HG02981 (cell line): ENCODE data around the gene SLC38A10.

Experiments used
- ATAC-seq: cut with Tn5 transposase; IDR thresholded peaks from one replicate; pipeline ENCODE4 v1.9.1; 2021; ENCODE audit warnings: mild to moderate bottlenecking, moderate library complexity; ENCODE audit not compliant: unreplicated experiment

Gene SLC38A10

DNA sequence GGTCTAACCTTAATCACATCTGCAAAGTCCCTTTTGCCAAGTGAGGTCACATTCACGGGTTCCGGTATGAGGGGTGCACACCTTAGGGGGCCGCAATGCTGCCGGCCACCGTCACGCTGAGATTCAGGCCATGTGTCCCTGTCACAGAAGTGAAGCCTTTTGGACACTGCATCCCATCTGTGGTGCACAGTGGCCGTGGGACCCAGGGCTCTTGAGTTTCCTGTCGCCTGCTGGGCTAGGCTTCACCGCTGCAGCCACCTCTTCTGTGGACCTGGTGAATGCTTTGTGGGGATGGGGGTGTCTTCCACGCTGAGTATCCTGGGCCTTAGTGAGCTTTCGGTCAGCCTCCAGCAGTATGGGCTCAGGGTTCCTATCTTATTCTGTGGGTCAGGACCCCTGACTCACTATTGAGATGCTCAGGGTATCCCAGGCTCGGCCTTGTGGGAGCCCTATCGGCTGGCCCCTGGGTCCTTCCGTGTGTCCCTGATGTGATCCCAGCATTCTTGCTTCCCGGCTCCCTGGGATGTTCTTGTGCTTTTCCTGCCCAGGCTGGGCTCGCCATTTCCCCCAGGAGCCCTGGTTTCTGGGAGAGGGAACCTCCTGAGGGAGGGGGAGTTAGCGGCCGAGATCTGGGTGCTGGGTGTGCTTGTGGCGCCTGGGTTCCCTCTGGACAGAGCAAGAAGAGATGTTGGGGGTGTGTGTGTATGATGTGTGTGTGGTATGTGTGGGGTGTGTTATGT is 4.9 kb upstream of the SLC38A10 start:
- ATAC-seq: no peak

DNA sequence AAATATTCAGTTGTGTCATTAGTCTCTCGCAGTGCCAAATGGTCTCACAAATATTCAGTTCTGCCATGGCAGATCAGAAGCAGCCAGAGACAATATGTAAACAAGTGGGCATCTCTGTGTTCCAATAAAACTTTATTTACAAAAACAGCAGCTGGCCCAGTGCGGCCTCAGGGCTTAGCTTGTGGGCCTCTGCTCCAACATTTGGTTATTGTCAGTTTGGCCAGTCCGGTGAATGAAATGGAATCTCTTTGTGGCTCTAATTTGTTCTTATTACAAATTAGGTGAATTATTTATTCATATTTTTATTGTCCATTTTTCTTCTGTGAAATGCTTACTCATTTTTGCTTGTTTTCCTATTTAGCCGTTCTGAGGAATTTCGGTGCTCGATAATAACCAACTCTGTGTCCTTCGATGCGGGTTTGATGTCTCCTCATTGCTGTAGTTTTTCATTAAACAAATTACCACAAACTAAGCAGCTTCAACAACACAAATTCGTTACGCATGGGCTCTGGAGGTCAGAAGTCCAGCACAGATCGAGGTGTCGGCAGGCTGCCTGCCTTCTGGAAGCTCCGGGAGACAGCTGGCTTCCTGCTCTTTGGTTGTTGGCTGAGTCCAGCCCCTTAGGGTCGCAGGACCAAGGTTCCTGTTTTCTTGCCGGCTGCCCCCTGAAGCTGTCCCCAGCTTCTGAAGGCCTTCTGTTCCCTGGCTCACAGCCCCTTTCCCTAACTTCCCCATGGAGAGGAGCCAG is 4.1 kb upstream of the SLC38A10 start:
- ATAC-seq: no peak

DNA sequence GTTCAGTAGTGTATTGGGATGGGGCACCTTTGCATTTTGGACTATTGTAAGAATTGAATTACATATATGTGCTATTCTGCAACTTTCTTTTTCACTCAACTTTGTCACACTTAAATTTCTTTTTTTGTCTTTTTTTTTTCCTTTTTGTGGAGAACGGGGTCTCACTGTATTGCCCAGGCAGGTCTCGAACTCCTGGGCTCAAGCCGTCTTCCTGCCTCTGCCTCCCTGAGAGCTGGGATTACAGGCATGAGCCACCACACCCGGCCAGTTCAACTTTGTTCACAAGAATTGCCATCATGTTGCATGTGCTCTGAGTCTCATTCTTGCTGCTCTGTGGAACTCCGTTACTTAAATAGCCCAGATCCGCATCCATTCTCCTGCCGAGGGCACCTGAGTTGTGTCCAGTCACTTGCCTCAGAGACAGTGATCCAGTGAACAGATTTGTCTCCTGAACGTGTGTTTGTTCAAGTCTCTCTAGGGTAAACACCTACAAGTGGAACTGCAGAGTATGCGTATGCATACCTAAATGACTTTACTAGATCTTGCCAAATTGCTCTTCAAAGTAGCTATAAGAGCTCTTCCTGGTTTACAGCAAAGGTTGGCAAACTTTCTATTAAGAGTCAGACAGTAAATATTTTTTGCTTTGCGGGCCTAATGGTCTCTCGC is 3.4 kb upstream of the SLC38A10 start:
- ATAC-seq: no peak

DNA sequence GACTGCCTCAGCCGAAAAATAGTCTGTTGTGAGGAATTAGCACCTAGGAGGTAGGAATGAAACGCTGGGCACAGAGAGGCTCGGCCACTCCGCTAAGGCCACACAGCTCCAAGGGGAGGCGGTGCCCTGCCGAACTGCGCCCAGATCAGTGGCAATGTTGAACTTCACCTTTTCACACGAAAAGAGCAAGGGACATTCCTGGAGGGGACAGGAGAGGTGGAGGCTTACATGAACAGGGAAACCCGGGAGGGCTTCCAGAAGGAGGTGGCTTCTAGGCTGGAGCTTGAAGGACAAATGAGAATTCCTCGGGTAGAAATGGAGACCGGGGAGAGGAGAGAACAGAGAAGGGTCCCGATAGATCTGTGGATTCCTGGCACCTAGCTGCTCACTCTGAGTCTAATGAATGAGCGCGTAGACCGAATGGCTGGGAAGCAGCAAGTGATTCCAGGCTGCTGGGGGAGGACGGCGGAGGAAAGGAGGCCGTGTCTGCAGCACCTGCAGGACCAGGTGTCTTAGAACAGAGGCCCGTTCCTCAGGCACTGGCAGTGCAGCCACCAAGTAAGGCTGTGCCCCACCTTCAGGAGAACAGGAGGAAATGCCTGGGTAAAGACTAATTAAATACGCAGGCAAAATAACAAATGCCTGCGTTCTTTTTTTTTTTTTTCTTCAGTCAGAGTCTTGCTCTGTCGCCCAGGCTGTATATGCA is 722 bp upstream of the SLC38A10 start:
- ATAC-seq: peak; percentile 16

DNA sequence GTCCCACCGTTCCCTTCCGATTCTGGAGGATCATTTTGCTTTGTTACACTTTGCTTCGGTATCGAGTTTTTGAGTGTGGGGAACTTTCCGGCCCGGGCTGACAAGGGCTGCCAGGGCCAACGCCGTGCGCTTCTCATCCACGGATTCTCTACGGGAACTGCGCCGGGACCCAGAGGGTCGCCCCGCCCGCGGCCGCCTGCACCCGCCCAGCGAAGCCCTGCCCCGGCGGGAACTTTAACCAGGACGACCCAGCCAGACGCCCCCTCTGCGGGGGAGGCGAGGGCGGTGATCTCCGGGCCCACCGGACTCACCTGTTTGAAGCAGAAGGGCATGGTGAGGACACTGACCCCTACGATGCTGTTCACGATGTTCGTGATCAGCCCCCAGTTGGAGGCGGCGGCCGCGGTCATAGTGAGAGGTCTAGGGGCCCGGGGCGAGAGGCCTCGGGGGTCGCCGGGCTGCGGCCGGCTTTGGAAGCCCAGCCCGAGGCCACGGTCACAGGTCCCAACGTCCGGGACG is 536 bp downstream of the SLC38A10 start:
- ATAC-seq: peak; percentile 15

DNA sequence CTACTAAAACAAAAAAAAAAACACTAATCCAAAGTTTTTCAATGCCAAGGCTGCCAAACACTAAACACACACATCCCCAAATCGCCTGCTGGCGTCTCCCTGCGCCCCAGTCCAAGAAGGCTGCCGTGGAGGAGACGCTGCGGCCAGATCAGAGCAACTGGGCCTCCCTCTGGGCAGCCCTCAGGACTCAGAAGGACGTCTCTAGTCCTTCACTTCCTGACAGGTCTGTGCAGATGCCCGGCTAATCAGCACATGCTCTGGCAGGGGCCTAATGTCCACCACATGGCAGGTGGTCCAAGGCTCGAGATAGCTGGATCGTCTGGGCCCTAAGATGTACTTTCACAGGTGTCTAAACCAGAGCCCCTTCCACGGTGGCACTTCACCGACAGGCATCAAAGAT is 2.7 kb downstream of the SLC38A10 start:
- ATAC-seq: no peak

DNA sequence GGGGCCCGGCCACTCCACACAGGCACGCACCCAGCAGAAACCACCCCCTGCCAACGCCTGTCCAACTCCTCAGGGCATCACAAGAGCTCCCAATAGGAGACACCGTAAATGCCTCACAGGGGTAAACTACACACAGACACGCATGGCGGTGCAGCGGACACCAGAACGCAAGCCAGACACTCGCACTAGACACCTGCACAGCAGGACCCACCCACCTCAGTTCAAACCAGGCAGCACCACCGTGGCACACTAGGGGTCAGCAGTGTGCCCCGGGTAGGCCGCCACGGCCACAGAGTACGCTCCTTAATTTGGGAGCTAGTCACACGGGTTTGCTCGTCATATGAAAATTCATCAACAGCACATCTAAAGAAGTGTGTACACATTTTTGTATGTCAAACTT is 3.4 kb downstream of the SLC38A10 start:
- no peak for ATAC-seq

DNA sequence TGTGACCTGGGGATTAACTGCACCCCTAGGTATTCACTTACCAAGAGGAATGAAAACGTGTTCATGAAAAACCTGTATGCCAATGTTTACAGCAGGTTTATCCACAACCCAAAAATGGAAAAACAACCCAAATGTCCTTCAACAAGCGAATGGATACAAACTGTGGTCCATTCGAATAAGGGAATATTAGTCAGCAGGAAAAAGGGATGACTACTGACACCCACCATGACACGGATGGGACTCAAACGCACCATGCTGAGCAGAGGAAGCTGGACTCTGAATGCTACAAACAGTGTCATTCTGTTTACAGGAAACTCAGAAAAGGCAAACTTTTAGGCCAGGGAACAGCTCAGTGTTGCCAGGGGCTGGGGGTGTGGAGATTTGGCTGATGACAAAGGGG is 4.9 kb downstream of the SLC38A10 start:
- no peak for ATAC-seq

DNA sequence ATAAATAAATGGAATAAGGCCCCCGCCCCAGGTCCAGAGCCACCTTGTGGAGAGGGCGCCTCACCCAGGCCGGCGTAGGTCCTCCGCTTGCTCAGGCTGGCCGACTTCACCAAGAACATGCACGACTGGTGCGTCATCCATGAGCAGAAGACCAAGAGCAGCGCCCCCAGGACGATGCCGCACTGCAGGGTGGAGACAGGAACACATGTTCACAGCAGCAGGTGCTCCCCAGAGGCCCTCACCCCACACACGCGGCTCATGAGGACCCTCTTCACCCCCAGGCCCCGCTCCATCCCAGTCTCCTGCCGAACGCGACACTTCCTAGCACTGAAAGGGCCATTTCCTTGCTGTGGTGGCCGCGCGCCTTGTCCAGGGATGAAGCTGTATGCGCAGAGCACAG is 5.5 kb downstream of the SLC38A10 start:
- no peak for ATAC-seq

DNA sequence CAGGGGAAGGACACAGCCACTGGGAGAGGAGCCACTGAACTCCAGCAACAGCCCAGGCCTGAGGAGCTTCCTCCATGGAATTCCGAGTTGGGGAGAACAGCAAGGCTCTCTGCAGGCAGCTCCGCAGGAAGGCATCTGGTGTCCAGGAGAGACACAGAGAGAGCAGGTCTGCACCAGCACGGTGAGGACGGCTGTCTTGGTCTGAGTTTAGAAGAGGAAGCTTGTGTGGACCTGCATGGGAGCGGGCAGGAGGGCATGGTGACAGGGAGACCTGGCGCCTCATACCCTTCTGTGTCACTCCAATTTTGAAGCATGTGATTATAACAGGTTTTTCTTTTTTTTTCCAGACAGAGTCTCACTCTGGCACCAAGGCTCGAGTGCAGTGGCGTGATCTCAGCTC is 6.4 kb downstream of the SLC38A10 start:
- ATAC-seq: no peak

DNA sequence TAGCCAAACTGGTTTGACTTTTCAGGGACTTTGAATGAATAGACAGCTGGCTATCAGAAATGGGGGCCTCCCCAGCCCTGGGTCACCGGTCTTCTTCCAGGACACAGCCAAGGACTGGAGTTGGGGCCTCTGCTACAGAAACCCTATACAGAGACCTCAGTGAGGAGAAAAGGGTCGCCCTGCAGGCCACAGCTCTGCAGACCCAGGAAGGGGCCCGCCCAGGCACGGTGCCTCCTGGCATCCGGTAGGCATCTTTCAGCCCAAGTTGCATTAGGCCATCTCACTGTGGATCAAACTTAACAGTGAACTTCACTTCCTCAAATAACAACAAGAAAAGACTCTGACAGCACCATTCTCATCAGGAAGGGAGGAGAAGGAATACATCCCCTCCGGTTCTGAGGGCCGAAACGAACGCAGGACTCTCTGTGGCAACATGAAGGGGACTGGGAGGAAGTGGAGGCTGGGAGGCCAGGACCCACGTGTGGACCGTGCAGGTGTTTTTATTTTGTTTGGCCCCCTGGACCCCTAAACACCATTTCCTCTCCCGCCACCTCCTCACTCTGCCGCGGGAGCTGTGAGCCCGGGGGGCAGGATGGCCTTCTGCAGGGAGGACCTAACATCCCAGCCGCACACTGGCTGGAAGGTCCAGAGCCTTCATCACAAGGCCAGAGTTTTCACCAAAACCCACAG is 7.2 kb downstream of the SLC38A10 start:
- no peak for ATAC-seq

DNA sequence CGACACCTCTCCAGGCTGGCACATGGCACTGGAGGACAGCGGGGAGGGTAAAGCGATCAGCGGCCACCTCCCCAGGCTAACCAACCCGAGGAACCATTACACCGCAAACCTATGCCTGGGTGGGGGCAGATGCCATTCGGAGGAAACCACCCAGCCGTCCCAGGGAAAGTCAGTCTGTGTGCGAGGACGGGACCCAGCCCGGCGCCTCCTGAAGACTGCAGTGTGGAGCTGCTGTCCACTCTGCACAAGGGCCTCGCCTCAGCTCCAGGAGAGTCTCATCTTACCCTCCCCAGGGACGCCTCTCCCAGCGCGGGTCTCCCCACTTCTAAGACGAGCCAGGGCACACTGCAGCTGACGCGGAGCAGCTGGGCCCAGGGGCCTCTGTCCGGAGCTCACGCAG is 8.0 kb downstream of the SLC38A10 start:
- ATAC-seq: no peak

DNA sequence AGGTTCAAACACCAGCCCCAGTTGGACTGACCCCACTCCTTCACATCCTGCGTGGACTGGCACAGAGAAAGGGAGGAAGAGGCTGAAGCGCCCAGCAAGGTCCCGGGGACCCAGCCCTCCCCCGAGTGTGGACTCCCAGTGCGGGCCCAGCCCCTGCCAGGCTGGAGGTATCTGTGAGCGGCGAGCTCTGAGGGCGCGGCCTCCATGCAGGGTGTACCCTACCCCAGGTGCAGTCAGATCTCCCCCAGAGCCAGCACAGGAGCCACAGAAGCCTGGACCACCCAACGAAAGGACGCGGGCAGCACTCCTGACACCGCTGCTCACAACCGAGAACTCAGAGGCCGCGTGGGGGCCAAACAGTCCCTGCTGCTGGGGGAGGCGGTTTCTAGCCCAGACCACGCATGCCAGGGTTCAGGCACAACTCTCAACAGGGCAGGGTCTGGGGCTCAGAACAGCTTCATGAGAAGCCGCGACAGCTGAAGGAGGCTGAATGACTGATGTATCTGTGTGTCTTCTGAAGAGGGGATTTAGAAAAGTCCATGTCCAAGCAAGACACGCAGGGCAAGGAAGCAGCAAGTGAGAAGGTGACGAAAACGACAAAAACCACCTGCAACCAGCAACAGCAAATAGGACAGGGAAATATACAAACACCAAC is 8.5 kb downstream of the SLC38A10 start:
- ATAC-seq: no peak

DNA sequence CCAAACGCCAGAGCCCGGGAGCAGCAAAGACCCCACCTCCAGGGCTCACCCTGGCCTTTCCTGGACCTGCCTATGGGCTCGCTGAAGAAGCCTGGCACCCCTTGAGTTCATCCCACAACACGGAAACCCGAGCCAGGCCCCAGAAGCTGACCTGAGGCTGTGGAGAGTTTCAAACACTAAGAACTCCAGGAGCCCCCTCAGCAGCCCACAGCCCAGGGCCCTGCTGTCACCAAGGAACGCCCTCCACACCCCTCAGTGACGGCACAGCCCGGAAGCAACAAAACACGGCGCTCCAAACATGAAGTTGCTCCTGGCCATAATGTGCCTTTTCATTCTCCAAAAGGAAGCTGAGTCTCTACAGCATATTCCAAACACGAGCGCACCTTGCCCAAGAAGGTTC is 9.2 kb downstream of the SLC38A10 start:
- no peak for ATAC-seq

DNA sequence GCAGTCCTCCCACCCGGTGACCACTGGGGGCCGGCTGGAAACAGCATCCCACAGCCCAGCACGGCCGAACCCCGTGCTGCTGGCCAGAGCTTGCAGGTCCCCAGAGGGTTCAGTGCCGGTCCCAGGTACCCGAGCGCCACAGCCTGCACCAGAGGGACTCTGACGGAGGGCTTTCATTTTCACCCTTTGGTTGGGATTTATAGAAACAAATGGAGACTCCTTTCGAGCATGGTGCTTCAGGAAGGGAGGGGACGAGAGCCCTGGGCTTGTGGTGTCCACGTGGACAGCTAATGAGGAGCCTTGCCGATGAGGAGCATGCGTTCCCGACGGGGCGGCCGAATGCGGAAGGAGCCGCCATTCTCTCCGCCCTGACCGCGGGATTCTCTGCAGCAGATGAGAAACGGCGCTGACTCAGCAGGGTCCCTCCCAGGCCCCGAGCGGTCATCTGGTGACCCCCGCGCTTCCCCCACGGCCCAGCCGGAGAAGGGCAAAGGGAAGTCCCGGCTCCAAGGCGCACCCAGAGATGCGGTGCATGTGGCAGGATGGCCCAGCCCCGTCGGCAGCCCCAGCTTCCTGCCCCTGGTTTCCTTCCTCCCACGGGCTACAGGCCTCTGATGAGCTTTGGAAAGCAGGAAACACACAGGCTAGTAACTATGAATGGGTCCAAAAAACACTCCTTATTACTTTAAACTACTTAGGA is 9.8 kb downstream of the SLC38A10 start:
- ATAC-seq: no peak

DNA sequence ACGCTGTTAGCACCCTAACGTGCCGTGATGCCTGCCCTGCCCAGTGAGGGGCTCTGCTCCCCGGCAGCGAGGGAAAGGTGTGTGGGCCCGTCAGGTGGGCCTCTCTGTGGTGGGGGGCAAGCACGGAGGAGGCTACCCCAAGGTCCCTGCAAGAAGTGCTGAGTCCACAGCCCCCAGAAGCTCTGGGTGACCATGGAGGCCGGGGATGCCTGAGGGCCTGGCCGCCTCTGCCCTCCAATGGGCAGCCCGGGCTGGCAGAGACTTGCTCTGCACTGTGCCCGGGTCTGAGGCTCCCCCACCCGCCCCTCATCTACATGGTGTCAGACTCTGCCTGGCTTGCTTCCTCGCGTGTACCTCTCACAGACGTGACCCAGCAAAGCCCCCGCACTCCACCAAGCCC is 12.2 kb downstream of the SLC38A10 start:
- ATAC-seq: no peak

DNA sequence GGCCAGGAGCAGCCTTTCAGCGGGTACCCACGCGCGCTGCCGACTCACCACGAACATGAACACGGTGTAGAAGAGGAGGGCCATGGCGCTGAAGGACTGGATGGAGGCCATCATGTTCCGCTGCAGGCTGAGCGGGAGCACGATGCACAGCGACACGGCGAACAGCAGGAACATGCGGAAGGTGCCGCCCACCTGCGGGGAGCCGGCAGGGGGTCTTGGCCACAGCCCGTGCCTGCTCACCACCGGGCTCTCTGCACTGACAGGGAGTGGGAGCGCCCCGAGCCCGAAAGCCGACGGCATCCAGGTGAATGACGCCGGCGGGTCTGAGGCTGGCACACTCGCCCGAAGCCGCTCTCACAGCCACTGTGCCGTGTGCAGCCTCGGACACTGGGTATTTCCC is 13.0 kb downstream of the SLC38A10 start:
- ATAC-seq: no peak

DNA sequence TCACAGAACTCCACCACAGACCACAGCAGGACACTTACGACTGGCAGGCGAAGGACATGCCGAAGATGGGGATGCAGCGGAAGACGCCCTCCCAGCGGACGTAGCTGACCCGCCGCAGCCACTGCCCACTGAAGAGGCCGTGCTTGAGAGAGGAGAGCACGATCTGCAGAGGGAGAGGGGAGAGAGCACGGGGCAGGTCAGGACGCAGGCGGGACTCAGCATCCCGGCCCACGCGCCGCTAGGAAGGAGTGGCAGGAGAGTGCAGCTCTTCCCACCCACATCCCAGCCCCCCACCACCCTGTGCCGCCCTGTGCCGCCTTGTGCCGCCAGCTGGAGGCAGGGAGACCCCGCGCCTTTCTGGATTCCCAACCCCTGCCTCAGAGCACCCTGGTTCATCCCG is 14.5 kb downstream of the SLC38A10 start:
- no peak for ATAC-seq
